Measurements from ENCODE around the gene ERG28. TPM values are rescaled to one million over a fixed set of nuclear protein-coding genes. Genes with fewer than 3 reads are reported as not detected.

ERG28 gene
- total and polyA plus RNA-seq, 4 donors: 17.1 to 43.5 (median 29.2) TPM

DNA sequence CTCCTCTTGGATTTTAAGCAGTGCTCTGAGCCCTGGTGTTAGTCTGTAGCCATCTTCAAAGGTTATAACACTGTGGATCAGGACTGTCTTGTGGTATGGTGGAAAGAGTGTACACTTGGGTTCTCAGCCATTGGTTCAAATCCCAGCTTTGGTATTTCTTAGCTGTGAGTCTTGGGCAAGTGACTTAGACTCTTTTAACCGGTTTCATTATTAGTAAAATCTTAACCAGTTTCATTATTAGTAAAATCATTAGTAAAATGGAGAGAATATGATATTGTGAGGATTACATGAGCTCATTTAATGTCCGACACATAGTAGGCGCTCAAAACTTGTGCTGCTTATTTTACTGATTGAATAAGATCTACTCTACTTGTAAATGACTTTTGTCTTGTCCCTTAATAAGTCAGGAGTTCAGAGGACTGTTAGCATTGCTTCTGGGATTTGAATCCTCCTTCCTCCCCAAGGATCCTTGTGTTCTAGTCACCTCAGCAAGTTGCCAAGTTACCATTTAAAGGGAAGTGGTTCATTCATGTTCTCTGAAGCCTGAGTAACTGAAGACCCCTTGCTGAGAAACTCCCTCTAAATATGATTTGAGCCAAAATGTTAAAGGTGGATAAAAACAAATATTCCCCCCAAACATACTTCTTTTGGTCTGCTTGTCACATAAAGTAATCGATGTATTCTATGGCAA, 12.8 kb upstream of the ERG28 start:
- H3K4me3 ChIP-seq (ENCODE audit: low read depth in 1 of 3, low read length in 3 of 3): no peak overlapping the region
- WGBS: 93% methylated on average over 4 of the region's 4 CpGs
- no peaks in the 10 kb centered on the region for H3K4me1 ChIP-seq (ENCODE audit: control insufficient read depth in 4 of 4, insufficient read depth in 4 of 4, low read length in 3 of 4)
- no peak overlapping the region for H3K9ac ChIP-seq (ENCODE audit: low read depth in 1 of 2, low read length in 2 of 2)
- H3K9me3 ChIP-seq (ENCODE audit: control insufficient read depth in 4 of 4, low read length in 3 of 4): no peaks in the 10 kb centered on the region
- DNase-seq (ENCODE audit: low spot score): no peak
- H3K27me3 ChIP-seq (ENCODE audit: control insufficient read depth in 4 of 4, insufficient read depth in 4 of 4, low read length in 3 of 4): no peaks in the 10 kb centered on the region
- H3K27ac ChIP-seq (ENCODE audit: low read depth in 1 of 2, low read length in 2 of 2): no peak overlapping the region
- peaks cover 0 to 18% (median 15%) of the 10 kb centered on the region in 4 donors for H3K36me3 ChIP-seq (ENCODE audit: control insufficient read depth in 4 of 4, insufficient read depth in 3 of 4, low read depth in 1 of 4, low read length in 3 of 4)
- no peak for TF ChIP-seq NR2F2 (IDR thresholded peaks at IDR 0.05)
- no peak for TF ChIP-seq SP1 (IDR thresholded peaks at IDR 0.05)
- TF ChIP-seq, protein P1, sequence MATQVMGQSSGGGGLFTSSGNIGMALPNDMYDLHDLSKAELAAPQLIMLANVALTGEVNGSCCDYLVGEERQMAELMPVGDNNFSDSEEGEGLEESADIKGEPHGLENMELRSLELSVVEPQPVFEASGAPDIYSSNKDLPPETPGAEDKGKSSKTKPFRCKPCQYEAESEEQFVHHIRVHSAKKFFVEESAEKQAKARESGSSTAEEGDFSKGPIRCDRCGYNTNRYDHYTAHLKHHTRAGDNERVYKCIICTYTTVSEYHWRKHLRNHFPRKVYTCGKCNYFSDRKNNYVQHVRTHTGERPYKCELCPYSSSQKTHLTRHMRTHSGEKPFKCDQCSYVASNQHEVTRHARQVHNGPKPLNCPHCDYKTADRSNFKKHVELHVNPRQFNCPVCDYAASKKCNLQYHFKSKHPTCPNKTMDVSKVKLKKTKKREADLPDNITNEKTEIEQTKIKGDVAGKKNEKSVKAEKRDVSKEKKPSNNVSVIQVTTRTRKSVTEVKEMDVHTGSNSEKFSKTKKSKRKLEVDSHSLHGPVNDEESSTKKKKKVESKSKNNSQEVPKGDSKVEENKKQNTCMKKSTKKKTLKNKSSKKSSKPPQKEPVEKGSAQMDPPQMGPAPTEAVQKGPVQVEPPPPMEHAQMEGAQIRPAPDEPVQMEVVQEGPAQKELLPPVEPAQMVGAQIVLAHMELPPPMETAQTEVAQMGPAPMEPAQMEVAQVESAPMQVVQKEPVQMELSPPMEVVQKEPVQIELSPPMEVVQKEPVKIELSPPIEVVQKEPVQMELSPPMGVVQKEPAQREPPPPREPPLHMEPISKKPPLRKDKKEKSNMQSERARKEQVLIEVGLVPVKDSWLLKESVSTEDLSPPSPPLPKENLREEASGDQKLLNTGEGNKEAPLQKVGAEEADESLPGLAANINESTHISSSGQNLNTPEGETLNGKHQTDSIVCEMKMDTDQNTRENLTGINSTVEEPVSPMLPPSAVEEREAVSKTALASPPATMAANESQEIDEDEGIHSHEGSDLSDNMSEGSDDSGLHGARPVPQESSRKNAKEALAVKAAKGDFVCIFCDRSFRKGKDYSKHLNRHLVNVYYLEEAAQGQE (IDR thresholded peaks at IDR 0.05): no peak
- no peak for TF ChIP-seq RAD21 (IDR thresholded peaks at IDR 0.05)
- TF ChIP-seq YY1 (IDR thresholded peaks at IDR 0.05): no peak
- no peak for TF ChIP-seq FOXA1 (IDR thresholded peaks at IDR 0.05)

DNA sequence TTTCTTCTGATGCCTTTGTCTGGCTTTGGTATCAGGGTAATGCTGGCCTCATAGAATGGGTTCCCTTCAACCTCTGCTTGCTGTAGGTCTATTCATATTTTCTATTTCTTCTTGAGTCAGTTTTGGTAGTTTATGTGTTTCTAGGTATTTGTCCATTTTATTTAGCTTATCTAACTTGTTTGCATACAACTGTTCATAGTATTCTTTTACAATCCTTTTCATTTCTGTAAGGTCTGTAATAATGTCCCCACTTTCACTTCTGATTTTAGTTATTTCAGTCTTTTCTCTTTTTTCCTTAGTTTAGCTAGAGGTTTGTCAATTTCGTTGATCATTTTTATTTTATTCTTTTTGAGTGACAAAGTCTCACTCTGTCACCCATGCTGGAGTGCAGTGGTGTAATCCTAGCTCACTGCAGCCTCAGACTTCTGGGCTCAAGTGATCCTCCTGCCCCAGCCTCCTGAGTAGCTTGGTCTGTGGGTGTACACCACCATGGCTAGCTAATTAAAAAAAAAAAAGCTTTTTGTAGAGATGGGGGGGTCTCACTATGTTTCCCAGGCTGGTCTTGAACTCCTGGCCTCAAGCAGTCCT, 12.0 kb upstream of the ERG28 start:
- DNase-seq (ENCODE audit: low spot score): no peak
- Histone ChIP-seq H3K36me3 (ENCODE audit: control insufficient read depth in 4 of 4, insufficient read depth in 3 of 4, low read depth in 1 of 4, low read length in 3 of 4) (peaks cover 0 to 18% (median 15%) of the 10 kb centered on the region in 4 donors), H3K4me3 (ENCODE audit: low read depth in 1 of 3, low read length in 3 of 3) (no peak overlapping the region), H3K9me3 (ENCODE audit: control insufficient read depth in 4 of 4, low read length in 3 of 4) (no peaks in the 10 kb centered on the region), H3K27me3 (ENCODE audit: control insufficient read depth in 4 of 4, insufficient read depth in 4 of 4, low read length in 3 of 4) (no peaks in the 10 kb centered on the region), H3K27ac (ENCODE audit: low read depth in 1 of 2, low read length in 2 of 2) (no peak overlapping the region), H3K4me1 (ENCODE audit: control insufficient read depth in 4 of 4, insufficient read depth in 4 of 4, low read length in 3 of 4) (no peaks in the 10 kb centered on the region), H3K9ac (ENCODE audit: low read depth in 1 of 2, low read length in 2 of 2) (no peak overlapping the region)
- 94% methylated on average over 1 of the region's 1 CpG for WGBS
- TF ChIP-seq ZBTB33 (IDR thresholded peaks at IDR 0.05) (no peak), SP1 (IDR thresholded peaks at IDR 0.05) (no peak), ATF3 (IDR thresholded peaks at IDR 0.05) (no peak), YY1 (IDR thresholded peaks at IDR 0.05) (no peak), FOXA2 (IDR thresholded peaks at IDR 0.05) (no peak), GABPA (IDR thresholded peaks at IDR 0.05 in 1 of 2, conservative IDR thresholded peaks at IDR 0.05 in 1 of 2) (no peak), JUND (IDR thresholded peaks at IDR 0.05) (no peak), RAD21 (IDR thresholded peaks at IDR 0.05) (no peak), TAF1 (conservative IDR thresholded peaks at IDR 0.05) (no peak), RXRA (IDR thresholded peaks at IDR 0.05) (no peak), NR2F2 (IDR thresholded peaks at IDR 0.05) (no peak), HNF4A (conservative IDR thresholded peaks at IDR 0.05) (no peak), HNF4G (IDR thresholded peaks at IDR 0.05) (no peak), FOXA1 (IDR thresholded peaks at IDR 0.05) (no peak), EGR1 (IDR thresholded peaks at IDR 0.05; ENCODE audit: low read depth in 2 of 2) (no peak)
- TF ChIP-seq, protein P1 (IDR thresholded peaks at IDR 0.05): no peak
- TF ChIP-seq, protein P2, sequence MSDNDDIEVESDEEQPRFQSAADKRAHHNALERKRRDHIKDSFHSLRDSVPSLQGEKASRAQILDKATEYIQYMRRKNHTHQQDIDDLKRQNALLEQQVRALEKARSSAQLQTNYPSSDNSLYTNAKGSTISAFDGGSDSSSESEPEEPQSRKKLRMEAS (IDR thresholded peaks at IDR 0.05): no peak
- TF ChIP-seq, protein P3, sequence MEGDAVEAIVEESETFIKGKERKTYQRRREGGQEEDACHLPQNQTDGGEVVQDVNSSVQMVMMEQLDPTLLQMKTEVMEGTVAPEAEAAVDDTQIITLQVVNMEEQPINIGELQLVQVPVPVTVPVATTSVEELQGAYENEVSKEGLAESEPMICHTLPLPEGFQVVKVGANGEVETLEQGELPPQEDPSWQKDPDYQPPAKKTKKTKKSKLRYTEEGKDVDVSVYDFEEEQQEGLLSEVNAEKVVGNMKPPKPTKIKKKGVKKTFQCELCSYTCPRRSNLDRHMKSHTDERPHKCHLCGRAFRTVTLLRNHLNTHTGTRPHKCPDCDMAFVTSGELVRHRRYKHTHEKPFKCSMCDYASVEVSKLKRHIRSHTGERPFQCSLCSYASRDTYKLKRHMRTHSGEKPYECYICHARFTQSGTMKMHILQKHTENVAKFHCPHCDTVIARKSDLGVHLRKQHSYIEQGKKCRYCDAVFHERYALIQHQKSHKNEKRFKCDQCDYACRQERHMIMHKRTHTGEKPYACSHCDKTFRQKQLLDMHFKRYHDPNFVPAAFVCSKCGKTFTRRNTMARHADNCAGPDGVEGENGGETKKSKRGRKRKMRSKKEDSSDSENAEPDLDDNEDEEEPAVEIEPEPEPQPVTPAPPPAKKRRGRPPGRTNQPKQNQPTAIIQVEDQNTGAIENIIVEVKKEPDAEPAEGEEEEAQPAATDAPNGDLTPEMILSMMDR (IDR thresholded peaks at IDR 0.05; ENCODE audit: low read depth, low read length, missing input control): no peak

Measured in liver (tissue), 9 donors.